Measurements from ENCODE around the gene KLRB1.

DNA sequence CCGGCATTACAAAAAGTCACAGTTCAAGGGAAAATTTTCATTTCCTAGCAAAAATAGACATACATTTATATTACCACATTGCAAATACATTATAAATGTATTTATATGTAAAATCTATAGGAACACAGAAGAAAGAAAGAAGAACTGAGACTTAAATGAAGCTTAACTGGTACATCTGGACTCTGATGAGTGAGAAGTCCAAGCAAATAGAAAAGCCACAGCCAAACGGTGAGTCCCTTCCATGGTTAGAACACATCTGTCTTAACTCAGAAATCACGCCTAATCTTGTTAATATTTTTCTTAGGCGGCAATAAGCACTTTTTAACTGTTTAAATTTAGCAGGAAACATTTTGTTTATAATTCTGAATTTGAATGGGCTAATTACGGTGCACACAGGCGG, 9.4 kb upstream of the KLRB1 start:
- TF ChIP-seq, protein P1, sequence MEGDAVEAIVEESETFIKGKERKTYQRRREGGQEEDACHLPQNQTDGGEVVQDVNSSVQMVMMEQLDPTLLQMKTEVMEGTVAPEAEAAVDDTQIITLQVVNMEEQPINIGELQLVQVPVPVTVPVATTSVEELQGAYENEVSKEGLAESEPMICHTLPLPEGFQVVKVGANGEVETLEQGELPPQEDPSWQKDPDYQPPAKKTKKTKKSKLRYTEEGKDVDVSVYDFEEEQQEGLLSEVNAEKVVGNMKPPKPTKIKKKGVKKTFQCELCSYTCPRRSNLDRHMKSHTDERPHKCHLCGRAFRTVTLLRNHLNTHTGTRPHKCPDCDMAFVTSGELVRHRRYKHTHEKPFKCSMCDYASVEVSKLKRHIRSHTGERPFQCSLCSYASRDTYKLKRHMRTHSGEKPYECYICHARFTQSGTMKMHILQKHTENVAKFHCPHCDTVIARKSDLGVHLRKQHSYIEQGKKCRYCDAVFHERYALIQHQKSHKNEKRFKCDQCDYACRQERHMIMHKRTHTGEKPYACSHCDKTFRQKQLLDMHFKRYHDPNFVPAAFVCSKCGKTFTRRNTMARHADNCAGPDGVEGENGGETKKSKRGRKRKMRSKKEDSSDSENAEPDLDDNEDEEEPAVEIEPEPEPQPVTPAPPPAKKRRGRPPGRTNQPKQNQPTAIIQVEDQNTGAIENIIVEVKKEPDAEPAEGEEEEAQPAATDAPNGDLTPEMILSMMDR (IDR thresholded peaks at IDR 0.05; ENCODE audit: low read length), result no peak
- TF ChIP-seq EZH2 (IDR thresholded peaks at IDR 0.05; ENCODE audit: borderline replicate concordance, low read length), result no peak
